ENCODE measurements around the gene MIPOL1.

Gene MIPOL1

GRCh38 chr14:37591941-37592481 lies 394.3 kb downstream of the MIPOL1 start:
- TF ChIP-seq EZH2phosphoT487 (conservative IDR thresholded peaks at IDR 0.05; ENCODE audit: low read length): no peak
- TF ChIP-seq CTCF (IDR thresholded peaks at IDR 0.05; ENCODE audit: insufficient read depth, low read length, poor library complexity, severe bottlenecking): no peak
- Histone ChIP-seq H3K27ac (ENCODE audit: low read depth, low read length) (no peak overlapping the region), H2AFZ (ENCODE audit: low read depth, low read length, severe bottlenecking) (no peak overlapping the region), H3K79me2 (ENCODE audit: insufficient read depth, low read length) (no peaks in the 10 kb centered on the region), H3K4me3 (ENCODE audit: insufficient read depth, low read length, poor library complexity, severe bottlenecking) (no peak overlapping the region), H4K20me1 (ENCODE audit: low read depth, low read length) (no peaks in the 10 kb centered on the region), H3K27me3 (ENCODE audit: low read length) (no peaks in the 10 kb centered on the region), H3K9me2 (replicated peaks; ENCODE audit: insufficient read depth, low read length) (no peaks in the 10 kb centered on the region), H3K9me3 (ENCODE audit: insufficient read depth, low read length) (no peaks in the 10 kb centered on the region), H3K9ac (ENCODE audit: low read length) (no peak overlapping the region), H3F3A (ENCODE audit: insufficient read depth) (no peaks in the 10 kb centered on the region), H3K36me3 (ENCODE audit: low read length) (no peaks in the 10 kb centered on the region), H3K4me2 (ENCODE audit: low read depth, low read length, poor library complexity, severe bottlenecking) (no peak overlapping the region)

GRCh38 chr14:37592482-37593408 lies 395.0 kb downstream of the MIPOL1 start:
- H3K4me3 ChIP-seq (ENCODE audit: insufficient read depth, low read length, poor library complexity, severe bottlenecking): no peak overlapping the region
- H3K79me2 ChIP-seq (ENCODE audit: insufficient read depth, low read length): no peaks in the 10 kb centered on the region
- H3K9me3 ChIP-seq (ENCODE audit: insufficient read depth, low read length): no peaks in the 10 kb centered on the region
- H3K4me2 ChIP-seq (ENCODE audit: low read depth, low read length, poor library complexity, severe bottlenecking): no peak overlapping the region
- no peaks in the 10 kb centered on the region for H3F3A ChIP-seq (ENCODE audit: insufficient read depth)
- H2AFZ ChIP-seq (ENCODE audit: low read depth, low read length, severe bottlenecking): no peak overlapping the region
- no peaks in the 10 kb centered on the region for H3K36me3 ChIP-seq (ENCODE audit: low read length)
- no peak for TF ChIP-seq EZH2phosphoT487 (conservative IDR thresholded peaks at IDR 0.05; ENCODE audit: low read length)
- no peak for TF ChIP-seq CTCF (IDR thresholded peaks at IDR 0.05; ENCODE audit: insufficient read depth, low read length, poor library complexity, severe bottlenecking)
- no peak overlapping the region for H3K27ac ChIP-seq (ENCODE audit: low read depth, low read length)
- no peak overlapping the region for H3K9ac ChIP-seq (ENCODE audit: low read length)
- no peaks in the 10 kb centered on the region for H3K27me3 ChIP-seq (ENCODE audit: low read length)
- no peaks in the 10 kb centered on the region for H3K9me2 ChIP-seq (replicated peaks; ENCODE audit: insufficient read depth, low read length)
- H4K20me1 ChIP-seq (ENCODE audit: low read depth, low read length): no peaks in the 10 kb centered on the region

- no peaks in the 10 kb centered on the region for H3F3A ChIP-seq (ENCODE audit: insufficient read depth)
- no peak overlapping the region for H3K4me2 ChIP-seq (ENCODE audit: low read depth, low read length, poor library complexity, severe bottlenecking)
- TF ChIP-seq CTCF (IDR thresholded peaks at IDR 0.05; ENCODE audit: insufficient read depth, low read length, poor library complexity, severe bottlenecking) (no peak), EZH2phosphoT487 (conservative IDR thresholded peaks at IDR 0.05; ENCODE audit: low read length) (no peak)
- no peaks in the 10 kb centered on the region for H3K36me3 ChIP-seq (ENCODE audit: low read length)
- H3K27ac ChIP-seq (ENCODE audit: low read depth, low read length): no peak overlapping the region
- no peaks in the 10 kb centered on the region for H3K9me2 ChIP-seq (replicated peaks; ENCODE audit: insufficient read depth, low read length)
- H2AFZ ChIP-seq (ENCODE audit: low read depth, low read length, severe bottlenecking): no peak overlapping the region
- no peaks in the 10 kb centered on the region for H4K20me1 ChIP-seq (ENCODE audit: low read depth, low read length)
- no peak overlapping the region for H3K4me3 ChIP-seq (ENCODE audit: insufficient read depth, low read length, poor library complexity, severe bottlenecking)
- no peaks in the 10 kb centered on the region for H3K27me3 ChIP-seq (ENCODE audit: low read length)
- H3K9me3 ChIP-seq (ENCODE audit: insufficient read depth, low read length): no peaks in the 10 kb centered on the region
- no peak overlapping the region for H3K9ac ChIP-seq (ENCODE audit: low read length)
- H3K79me2 ChIP-seq (ENCODE audit: insufficient read depth, low read length): no peaks in the 10 kb centered on the region
Observed at GRCh38 chr14:37593511-37594237, 395.9 kb downstream of the MIPOL1 start.

Measured in SU-DHL-6 (cell line).